CD4-positive, CD25-positive, alpha-beta regulatory T cell (primary cell): ENCODE measurements around the gene SPDEF. TPM values are rescaled to one million over a fixed set of nuclear protein-coding genes. Genes with fewer than 3 reads are reported as not detected.

ENCODE experiments used
- ATAC-seq, 2 donors: fragments of 150-1000 bp; cut with Tn5 transposase; one replicate each; pipeline ENCODE4 v1.10.0; 2021; ENCODE audit warnings: low read depth in 2 of 2, moderate number of reproducible peaks in 2 of 2, moderate library complexity in 1 of 2
- DNase-seq, 3 donors: peaks; one replicate each; pipeline versions ENCODE4 v3.0.0 to v3.0.0-alpha.2; 2012 to 2022; ENCODE audit warnings: mixed read lengths in 1 of 3
- H3K27ac ChIP-seq: one replicate; pipeline ENCODE4 v1.7.0; 2013; ENCODE audit warnings: mild to moderate bottlenecking, low read length; ENCODE audit not compliant: insufficient read depth, poor library complexity, severe bottlenecking
- H3K27me3 ChIP-seq: one replicate; pipeline ENCODE4 v1.7.0; 2013; ENCODE audit warnings: low read length; ENCODE audit not compliant: control insufficient read depth, insufficient read depth
- H3K36me3 ChIP-seq: one replicate; pipeline ENCODE4 v1.7.0; 2013; ENCODE audit warnings: mild to moderate bottlenecking, low read length, moderate library complexity; ENCODE audit not compliant: control insufficient read depth, insufficient read depth
- H3K4me1 ChIP-seq: 2 replicates; pipeline ENCODE4 v1.7.0; 2013; ENCODE audit warnings: mild to moderate bottlenecking, low read length; ENCODE audit not compliant: insufficient read depth, control insufficient read depth, poor library complexity, severe bottlenecking
- H3K4me3 ChIP-seq: one replicate; pipeline ENCODE4 v1.7.0; 2013; ENCODE audit warnings: low read depth, mild to moderate bottlenecking, low read length, moderate library complexity
- H3K9me3 ChIP-seq, 2 experiments: 1 replicate in 1 of 2; 2 replicates in 1 of 2; pipeline ENCODE4 v1.7.0; 2013; ENCODE audit warnings: low read length in 2 of 2, mild to moderate bottlenecking in 1 of 2, moderate library complexity in 1 of 2; ENCODE audit not compliant: control insufficient read depth in 2 of 2
- H3K27ac Mint-ChIP-seq, 3 donors: one replicate each; pipeline ENCODE4 v1.8.0; 2020 to 2022; ENCODE audit warnings: mild to moderate bottlenecking in 3 of 3, mixed read lengths in 3 of 3, moderate library complexity in 2 of 3
- H3K27me3 Mint-ChIP-seq: one replicate; pipeline ENCODE4 v1.8.0; 2022; ENCODE audit warnings: mild to moderate bottlenecking, mixed read lengths
- H3K36me3 Mint-ChIP-seq: one replicate; pipeline ENCODE4 v1.8.0; 2020; ENCODE audit warnings: mixed read lengths
- H3K4me1 Mint-ChIP-seq, 4 donors: one replicate each; pipeline ENCODE4 v1.8.0; 2020 to 2022; ENCODE audit warnings: mixed read lengths in 4 of 4, mild to moderate bottlenecking in 1 of 4
- H3K4me3 Mint-ChIP-seq, 4 donors: one replicate each; pipeline ENCODE4 v1.8.0; 2020 to 2022; ENCODE audit warnings: mild to moderate bottlenecking in 4 of 4, mixed read lengths in 4 of 4, moderate library complexity in 3 of 4
- H3K9me3 Mint-ChIP-seq, 7 donors: one replicate each; pipeline ENCODE4 v1.8.0; 2020 to 2022; ENCODE audit warnings: mixed read lengths in 7 of 7, mild to moderate bottlenecking in 3 of 7, moderate library complexity in 2 of 7
- polyA plus RNA-seq, 4 donors: library from polyadenylated mRNA; unstranded; fragments of 300-500 nt; fragmentation: Illumina TruSeq; gene quantifications; one replicate each; pipeline ENCODE4 v1.2.3, GENCODE V29; 2021
- total RNA-seq: library from RNA; stranded (reverse); gene quantifications from one replicate; pipeline ENCODE4 v1.2.3, GENCODE V29; 2022

SPDEF gene
- total RNA-seq (0.35 TPM), polyA plus RNA-seq (not detected)

DNA sequence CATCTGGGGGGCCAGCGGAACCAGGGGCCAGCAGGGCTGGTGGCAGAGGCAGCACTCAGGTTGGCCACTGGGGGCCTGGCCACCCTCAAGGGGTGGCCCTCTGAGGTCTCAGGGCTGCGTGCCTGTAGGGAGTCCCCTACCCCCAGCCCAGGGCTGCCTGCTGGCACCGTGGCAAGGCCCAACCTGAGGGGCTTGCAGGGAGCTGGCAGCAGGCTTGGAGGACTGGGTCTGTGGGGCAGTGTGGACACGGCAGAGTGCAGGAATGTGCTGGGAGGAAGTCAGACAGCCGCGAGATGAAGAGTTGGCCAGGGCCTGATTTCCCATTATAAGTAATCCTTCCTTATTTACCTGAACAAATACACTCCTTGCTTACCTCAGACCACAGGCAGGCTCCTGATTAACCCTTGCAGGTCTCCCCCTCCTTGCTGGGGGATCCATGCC lies at the start of gene SPDEF:
SPDEF (minus strand) TSS at position 299 of the 441 bp plus-strand sequence. CDS start 11,874 bp downstream, outside the sequence.
- H3K9me3 Mint-ChIP-seq, result peaks cover 0 to 6% (median 0%) of the 10 kb centered on the region in 7 donors
- no peaks in the 10 kb centered on the region for H3K4me1 ChIP-seq
- H3K36me3 ChIP-seq, result no peaks in the 10 kb centered on the region
- ATAC-seq (no peak), DNase-seq (no peak)
- peaks cover 5% of the 10 kb centered on the region for H3K27me3 Mint-ChIP-seq
- H3K27ac Mint-ChIP-seq, result peak within 1 kb of the TSS in 2 of 3 donors; percentile 33 to 75
- no peak within 1 kb of the TSS for H3K4me3 ChIP-seq
- peaks cover 0 to 2% of the 10 kb centered on the region in 2 experiments for H3K9me3 ChIP-seq
- no peak within 1 kb of the TSS for H3K4me3 Mint-ChIP-seq
- H3K36me3 Mint-ChIP-seq, result no peaks in the 10 kb centered on the region
- no peaks in the 10 kb centered on the region for H3K27me3 ChIP-seq
- H3K4me1 Mint-ChIP-seq, result peaks cover 0 to 4% (median 0%) of the 10 kb centered on the region in 4 donors
- no peak within 1 kb of the TSS for H3K27ac ChIP-seq

DNA sequence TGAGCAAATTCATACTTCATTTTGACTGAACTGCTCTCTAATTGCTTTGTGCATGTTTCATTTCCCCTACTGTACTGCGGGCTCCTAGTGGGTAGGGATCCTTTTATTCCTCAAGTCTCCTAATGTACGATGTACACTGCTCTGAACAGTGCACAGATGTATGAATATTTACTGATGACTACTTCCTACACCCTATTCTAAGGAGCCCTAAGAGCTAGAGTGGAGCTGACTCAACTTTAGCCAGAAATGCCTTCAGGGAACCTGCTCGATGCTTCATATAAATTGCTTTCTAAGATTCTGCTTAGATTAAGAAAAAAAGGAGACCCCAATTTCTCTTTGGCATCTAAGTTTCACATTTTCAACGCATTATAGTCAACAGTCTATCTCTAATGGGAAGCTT lies 47.6 kb upstream of the SPDEF start:
- no peak overlapping the region for H3K4me3 Mint-ChIP-seq
- H3K4me1 ChIP-seq, result peaks cover 4% of the 10 kb centered on the region
- no peaks in the 10 kb centered on the region for H3K9me3 ChIP-seq
- DNase-seq (no peak), ATAC-seq (no peak)
- peaks cover 19% of the 10 kb centered on the region for H3K36me3 Mint-ChIP-seq
- no peak overlapping the region for H3K27ac Mint-ChIP-seq
- H3K4me1 Mint-ChIP-seq, result peaks cover 21 to 48% (median 39%) of the 10 kb centered on the region in 4 donors
- no peaks in the 10 kb centered on the region for H3K27me3 ChIP-seq
- H3K36me3 ChIP-seq, result peaks cover 46% of the 10 kb centered on the region
- no peak overlapping the region for H3K4me3 ChIP-seq
- H3K9me3 Mint-ChIP-seq, result no peaks in the 10 kb centered on the region
- H3K27me3 Mint-ChIP-seq, result no peaks in the 10 kb centered on the region
- H3K27ac ChIP-seq, result no peak overlapping the region

DNA sequence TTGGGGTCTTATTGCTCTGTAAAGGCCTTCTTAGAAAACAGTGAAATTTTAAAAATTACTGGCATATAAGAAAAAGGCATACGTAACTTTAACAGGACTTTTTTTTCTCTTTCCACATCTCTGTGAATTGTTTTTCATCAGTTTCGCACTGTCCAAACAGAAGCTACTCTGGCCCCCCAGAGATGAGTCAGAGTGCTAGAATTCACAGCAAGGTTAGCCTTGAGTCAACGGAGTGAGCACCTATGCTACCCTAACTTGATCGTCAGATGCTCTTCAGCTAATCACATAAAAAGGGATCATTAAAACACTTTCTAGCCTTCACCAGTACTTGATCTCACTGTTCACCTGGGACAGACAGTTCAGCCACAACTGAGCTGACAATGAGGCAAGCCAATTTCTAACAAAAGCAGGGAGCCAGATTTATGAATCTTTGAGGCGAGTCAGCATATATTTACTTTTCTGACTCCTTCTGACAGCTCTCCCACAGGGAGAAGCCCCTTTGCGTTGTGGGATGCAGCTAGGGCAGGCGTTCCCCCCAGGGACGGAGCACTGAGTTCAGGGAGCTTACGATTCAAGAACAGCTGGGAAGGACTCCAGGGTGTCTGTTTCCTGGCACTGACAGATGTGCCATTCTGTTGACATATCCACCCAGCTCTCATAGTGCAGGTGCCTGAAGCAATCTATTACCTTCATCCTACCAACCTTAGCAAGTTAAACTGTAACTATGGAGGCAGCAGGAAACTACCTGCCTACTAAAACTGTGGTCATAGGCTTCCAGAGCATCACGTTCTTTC lies 46.4 kb upstream of the SPDEF start:
- ATAC-seq (no peak), DNase-seq (no peak)
- Histone ChIP-seq H3K36me3 (peaks cover 44% of the 10 kb centered on the region), H3K27ac (no peak overlapping the region), H3K9me3 (no peaks in the 10 kb centered on the region), H3K4me3 (no peak overlapping the region), H3K27me3 (no peaks in the 10 kb centered on the region), H3K4me1 (peaks cover 4% of the 10 kb centered on the region)
- Mint-ChIP-seq H3K4me1 (peaks cover 26 to 55% (median 37%) of the 10 kb centered on the region in 4 donors), H3K27ac (peak overlapping the region in 2 of 3 donors; percentile 44 to 80), H3K9me3 (no peaks in the 10 kb centered on the region), H3K36me3 (peaks cover 19% of the 10 kb centered on the region), H3K4me3 (no peak overlapping the region), H3K27me3 (no peaks in the 10 kb centered on the region)

DNA sequence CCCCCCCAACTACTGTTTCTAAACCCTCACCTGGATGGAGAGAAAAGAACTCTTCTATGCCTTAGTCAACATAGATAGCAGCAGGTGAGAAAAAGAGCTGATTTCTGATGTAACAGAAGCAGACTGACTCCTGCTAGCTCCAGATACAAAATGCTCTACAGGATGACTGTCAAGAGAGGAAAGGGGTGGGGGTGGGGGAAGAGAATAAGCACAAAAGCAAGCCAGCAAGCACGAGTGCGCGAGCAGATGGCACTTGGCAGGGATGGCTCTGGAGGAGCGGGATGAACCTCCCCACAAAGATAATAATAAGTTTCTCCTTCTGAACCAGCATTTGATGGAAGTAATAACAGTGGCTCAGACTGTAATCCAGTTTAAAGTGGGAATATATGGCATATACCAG lies 45.6 kb upstream of the SPDEF start:
- Histone ChIP-seq H3K4me1 (peaks cover 4% of the 10 kb centered on the region), H3K27me3 (no peaks in the 10 kb centered on the region), H3K4me3 (no peak overlapping the region), H3K27ac (no peak overlapping the region), H3K9me3 (no peaks in the 10 kb centered on the region), H3K36me3 (peaks cover 44% of the 10 kb centered on the region)
- Mint-ChIP-seq H3K9me3 (no peaks in the 10 kb centered on the region), H3K4me1 (peaks cover 21 to 56% (median 36%) of the 10 kb centered on the region in 4 donors), H3K36me3 (peaks cover 19% of the 10 kb centered on the region), H3K4me3 (no peak overlapping the region), H3K27ac (peak overlapping the region in 2 of 3 donors; percentile 23 to 63), H3K27me3 (no peaks in the 10 kb centered on the region)
- ATAC-seq (no peak), DNase-seq (no peak)

DNA sequence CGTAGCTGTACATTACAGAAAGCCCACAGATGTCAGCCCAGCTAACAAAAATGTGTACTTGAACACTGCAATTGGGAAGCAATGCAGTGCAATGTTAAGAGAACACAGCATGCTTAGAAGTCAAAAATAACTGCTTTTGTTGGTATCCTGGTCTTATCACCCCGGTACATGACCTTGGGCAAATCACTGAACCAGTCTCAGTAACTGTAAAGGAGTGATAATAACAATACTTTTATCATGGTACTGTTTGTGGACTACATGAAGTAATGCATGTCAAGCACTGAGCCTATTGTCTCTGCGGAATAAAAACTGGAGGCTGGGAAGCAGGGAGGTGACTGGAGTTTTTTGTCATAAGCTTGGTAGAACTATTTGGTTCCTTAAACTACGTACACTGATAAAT lies 44.7 kb upstream of the SPDEF start:
- H3K36me3 Mint-ChIP-seq, result peaks cover 13% of the 10 kb centered on the region
- Histone ChIP-seq H3K27ac (no peak overlapping the region), H3K4me1 (peaks cover 4% of the 10 kb centered on the region), H3K27me3 (no peaks in the 10 kb centered on the region), H3K4me3 (no peak overlapping the region), H3K36me3 (peaks cover 37% of the 10 kb centered on the region), H3K9me3 (no peaks in the 10 kb centered on the region)
- ATAC-seq (no peak), DNase-seq (no peak)
- no peak overlapping the region for H3K27ac Mint-ChIP-seq
- H3K4me3 Mint-ChIP-seq, result no peak overlapping the region
- H3K9me3 Mint-ChIP-seq, result no peaks in the 10 kb centered on the region
- H3K4me1 Mint-ChIP-seq, result peaks cover 21 to 60% (median 35%) of the 10 kb centered on the region in 4 donors
- H3K27me3 Mint-ChIP-seq, result no peaks in the 10 kb centered on the region

DNA sequence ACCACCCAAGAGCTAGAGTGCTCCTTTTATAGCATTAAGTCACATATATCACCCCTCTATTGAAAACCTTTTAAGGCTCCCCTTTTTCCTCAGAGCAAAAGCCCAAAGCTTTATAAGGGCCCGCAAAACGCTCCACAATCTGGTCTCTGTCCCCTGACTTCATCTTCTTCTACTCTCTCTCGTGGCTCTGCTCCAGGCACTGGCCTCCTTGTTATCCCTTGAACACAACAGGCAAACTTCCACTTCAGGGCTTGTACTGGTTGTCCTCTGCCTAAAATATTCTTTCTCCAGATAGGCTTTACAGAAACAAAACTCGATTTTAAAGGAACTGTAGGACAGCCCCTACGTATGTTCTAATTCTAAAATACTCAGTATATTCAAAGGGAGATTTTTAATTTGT lies 44.0 kb upstream of the SPDEF start:
- Mint-ChIP-seq H3K36me3 (peaks cover 10% of the 10 kb centered on the region), H3K27me3 (no peaks in the 10 kb centered on the region), H3K4me3 (no peak overlapping the region), H3K4me1 (peaks cover 22 to 66% (median 35%) of the 10 kb centered on the region in 4 donors), H3K9me3 (no peaks in the 10 kb centered on the region), H3K27ac (peak overlapping the region in 1 of 3 donors; percentile 62)
- ATAC-seq, result no peak
- peaks cover 4% of the 10 kb centered on the region for H3K4me1 ChIP-seq
- H3K27me3 ChIP-seq, result no peaks in the 10 kb centered on the region
- H3K9me3 ChIP-seq, result no peaks in the 10 kb centered on the region
- no peak for DNase-seq
- H3K36me3 ChIP-seq, result peaks cover 36% of the 10 kb centered on the region
- H3K27ac ChIP-seq, result no peak overlapping the region
- no peak overlapping the region for H3K4me3 ChIP-seq

DNA sequence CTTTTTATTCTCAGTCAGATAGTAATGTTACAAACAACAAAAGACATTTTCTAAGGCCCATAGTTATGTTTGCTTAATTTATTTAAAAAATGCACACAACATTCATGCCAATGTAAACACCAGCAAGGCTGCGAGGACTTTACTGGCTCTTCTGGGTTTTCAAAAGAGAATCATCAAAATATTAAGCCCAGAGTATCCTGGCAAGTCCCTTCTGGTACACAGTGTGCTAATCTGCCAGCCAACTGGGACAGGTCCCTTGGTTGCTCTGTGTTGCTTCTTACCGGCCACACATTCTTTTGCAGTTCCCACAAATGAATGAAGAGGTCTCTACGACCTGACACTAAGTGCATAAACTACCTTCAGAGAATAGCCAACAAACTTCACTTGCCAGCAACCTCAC lies 42.6 kb upstream of the SPDEF start:
- Histone ChIP-seq H3K36me3 (peaks cover 35% of the 10 kb centered on the region), H3K4me1 (peaks cover 4% of the 10 kb centered on the region), H3K9me3 (no peaks in the 10 kb centered on the region), H3K27ac (no peak overlapping the region), H3K4me3 (no peak overlapping the region), H3K27me3 (no peaks in the 10 kb centered on the region)
- Mint-ChIP-seq H3K4me3 (no peak overlapping the region), H3K27ac (peak overlapping the region in 1 of 3 donors; percentile 3), H3K4me1 (peaks cover 27 to 66% (median 41%) of the 10 kb centered on the region in 4 donors), H3K9me3 (no peaks in the 10 kb centered on the region), H3K36me3 (peaks cover 6% of the 10 kb centered on the region), H3K27me3 (no peaks in the 10 kb centered on the region)
- ATAC-seq, result no peak
- no peak for DNase-seq
